Keratinocyte (primary cell): ENCODE measurements around the gene LAMC3. TPM values are rescaled to one million over a fixed set of nuclear protein-coding genes. Genes with fewer than 3 reads are reported as not detected.

Source experiments
- DNase-seq: peaks from one replicate; pipeline ENCODE4 v3.0.0-alpha.2; 2011; ENCODE audit warnings: low read depth, missing footprints, low spot score
- FAIRE-seq: peaks from 2 replicates; lab custom pipeline; 2011; peaks lifted over from hg19 to GRCh38; lab: Jason Lieb, UNC
- H2AFZ ChIP-seq: 2 replicates; pipeline ENCODE4 v1.6.0; 2012; ENCODE audit warnings: low read length, control low read depth, inconsistent platforms; ENCODE audit not compliant: control insufficient read depth
- H3K27ac ChIP-seq: 2 replicates; pipeline ENCODE4 v1.5.1; 2011; ENCODE audit warnings: low read length; ENCODE audit not compliant: control insufficient read depth, insufficient read depth
- H3K27me3 ChIP-seq: 3 replicates; pipeline ENCODE4 v1.6.0; 2011; ENCODE audit warnings: low read length; ENCODE audit not compliant: control insufficient read depth, insufficient read depth; ENCODE audit errors: extremely low read depth
- H3K36me3 ChIP-seq, 2 experiments: 2 replicates in 1 of 2; 3 replicates in 1 of 2; pipeline ENCODE4 v1.5.1; 2011; ENCODE audit warnings: low read length in 2 of 2, mild to moderate bottlenecking in 1 of 2; ENCODE audit not compliant: control insufficient read depth in 2 of 2, insufficient read depth in 2 of 2; ENCODE audit errors: extremely low read depth in 1 of 2
- H3K4me1 ChIP-seq: 3 replicates; pipeline ENCODE4 v1.5.1; 2011; ENCODE audit warnings: low read length; ENCODE audit not compliant: control insufficient read depth, insufficient read depth; ENCODE audit errors: extremely low read depth
- H3K4me2 ChIP-seq: 3 replicates; pipeline ENCODE4 v1.6.0; 2011; ENCODE audit warnings: low read depth, low read length; ENCODE audit not compliant: control insufficient read depth, insufficient read depth; ENCODE audit errors: extremely low read depth
- H3K4me3 ChIP-seq, 3 experiments: fragments of 200-600 bp in 1 of 3; sonication (generic) in 1 of 3; 2 replicates in 2 of 3; 3 replicates in 1 of 3; pipeline ENCODE4 v1.5.1; 2011 to 2016; ENCODE audit warnings: low read length in 3 of 3, mild to moderate bottlenecking in 3 of 3, control low read depth in 2 of 3, inconsistent platforms in 1 of 3, low read depth in 1 of 3, mixed read lengths in 1 of 3, mixed run types in 1 of 3, moderate library complexity in 1 of 3; ENCODE audit not compliant: control insufficient read depth in 2 of 3, insufficient read depth in 2 of 3; ENCODE audit errors: extremely low read depth in 1 of 3
- H3K79me2 ChIP-seq: 2 replicates; pipeline ENCODE4 v1.6.0; 2012; ENCODE audit warnings: low read length; ENCODE audit not compliant: control insufficient read depth, insufficient read depth
- H3K9ac ChIP-seq: 3 replicates; pipeline ENCODE4 v1.6.0; 2011; ENCODE audit warnings: low read length; ENCODE audit not compliant: control insufficient read depth, insufficient read depth; ENCODE audit errors: extremely low read depth
- H3K9me1 ChIP-seq: 3 replicates; pipeline ENCODE4 v1.6.0; 2011; ENCODE audit warnings: low read length; ENCODE audit not compliant: control insufficient read depth, insufficient read depth; ENCODE audit errors: extremely low read depth
- H3K9me3 ChIP-seq: 2 replicates; pipeline ENCODE4 v1.5.1; 2012; ENCODE audit warnings: low read depth, low read length; ENCODE audit not compliant: control insufficient read depth
- H4K20me1 ChIP-seq: 3 replicates; pipeline ENCODE4 v1.6.0; 2011; ENCODE audit warnings: low read length; ENCODE audit not compliant: control insufficient read depth, insufficient read depth; ENCODE audit errors: extremely low read depth
- EZH2 ChIP-seq: IDR thresholded peaks from one replicate; pipeline ENCODE4 v1.6.1; 2012; ENCODE audit warnings: inconsistent platforms, mild to moderate bottlenecking, low read length, moderate library complexity
- dilution Hi-C: fragments of 300-500 bp; cut with MboI; formaldehyde crosslinking; loops from one replicate; pipeline ENCODE4 v1.7.0; 2020; ENCODE audit warnings: low sequenced_read_pairs; ENCODE audit not compliant: extremely low pct_ligation_motif_present
- polyA plus RNA-seq, 5 experiments: library from polyadenylated mRNA; depleted of rRNA in 3 of 5; stranded (reverse) in 3 of 5; stranded (forward) in 1 of 5; unstranded in 1 of 5; fragments of >200 nt; gene quantifications; 1 replicate in 1 of 5; 2 replicates in 3 of 5; 3 replicates in 1 of 5; pipeline versions ENCODE4 v1.2.1 to v1.2.3, GENCODE V29; 2011 to 2012; ENCODE audit warnings: missing spikeins in 2 of 5, low read depth in 1 of 5, low replicate concordance in 1 of 5
- TF ChIP-seq, protein P1 (sequence below), 3 experiments: IDR thresholded peaks in 1 of 3; conservative IDR thresholded peaks in 1 of 3; optimal IDR thresholded peaks in 1 of 3; 2 replicates in 2 of 3; 3 replicates in 1 of 3; pipeline versions ENCODE3 to v1.5.1; 2011; ENCODE audit warnings: low read length in 3 of 3, mild to moderate bottlenecking in 3 of 3, moderate library complexity in 2 of 3, control low read depth in 1 of 3, inconsistent platforms in 1 of 3; ENCODE audit not compliant: insufficient read depth in 2 of 3; ENCODE audit errors: extremely low read depth in 1 of 3

Gene LAMC3
- polyA plus RNA-seq, 1 donor (not counting 4 experiments of a cell fraction or from before 2014, with no cell fraction given) = not detected

DNA sequence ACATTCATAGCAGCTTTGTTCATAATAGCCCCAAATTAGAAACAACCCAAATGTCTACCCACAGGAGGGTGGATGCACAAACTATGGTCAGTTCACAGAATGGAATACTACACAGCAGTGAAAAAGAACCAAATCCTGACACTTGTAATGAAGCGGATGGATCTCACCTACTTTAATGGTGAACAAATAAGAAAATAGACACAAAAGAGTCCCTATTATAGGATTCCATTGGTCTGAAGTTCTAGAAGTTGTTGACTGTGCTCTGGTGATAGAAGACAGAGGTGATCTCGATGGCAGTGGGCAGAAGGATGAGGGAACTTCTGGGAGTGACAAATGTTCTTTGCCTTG, 20.6 kb upstream of the LAMC3 start:
- dilution Hi-C loops = no loop called here
- TF ChIP-seq, protein P1, sequence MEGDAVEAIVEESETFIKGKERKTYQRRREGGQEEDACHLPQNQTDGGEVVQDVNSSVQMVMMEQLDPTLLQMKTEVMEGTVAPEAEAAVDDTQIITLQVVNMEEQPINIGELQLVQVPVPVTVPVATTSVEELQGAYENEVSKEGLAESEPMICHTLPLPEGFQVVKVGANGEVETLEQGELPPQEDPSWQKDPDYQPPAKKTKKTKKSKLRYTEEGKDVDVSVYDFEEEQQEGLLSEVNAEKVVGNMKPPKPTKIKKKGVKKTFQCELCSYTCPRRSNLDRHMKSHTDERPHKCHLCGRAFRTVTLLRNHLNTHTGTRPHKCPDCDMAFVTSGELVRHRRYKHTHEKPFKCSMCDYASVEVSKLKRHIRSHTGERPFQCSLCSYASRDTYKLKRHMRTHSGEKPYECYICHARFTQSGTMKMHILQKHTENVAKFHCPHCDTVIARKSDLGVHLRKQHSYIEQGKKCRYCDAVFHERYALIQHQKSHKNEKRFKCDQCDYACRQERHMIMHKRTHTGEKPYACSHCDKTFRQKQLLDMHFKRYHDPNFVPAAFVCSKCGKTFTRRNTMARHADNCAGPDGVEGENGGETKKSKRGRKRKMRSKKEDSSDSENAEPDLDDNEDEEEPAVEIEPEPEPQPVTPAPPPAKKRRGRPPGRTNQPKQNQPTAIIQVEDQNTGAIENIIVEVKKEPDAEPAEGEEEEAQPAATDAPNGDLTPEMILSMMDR (optimal IDR thresholded peaks at IDR 0.05 in 1 of 3, IDR thresholded peaks at IDR 0.05 in 1 of 3, conservative IDR thresholded peaks at IDR 0.05 in 1 of 3; ENCODE audit: extremely low read depth in 1 of 3, insufficient read depth in 2 of 3, low read length in 3 of 3) = no peak
- TF ChIP-seq EZH2 = no peak
- Histone ChIP-seq H4K20me1 (no peaks in the 10 kb centered on the region), H3K27ac (no peak overlapping the region), H2AFZ (no peak overlapping the region), H3K79me2 (no peaks in the 10 kb centered on the region), H3K4me3 (no peak overlapping the region), H3K4me1 (no peaks in the 10 kb centered on the region), H3K9me1 (no peaks in the 10 kb centered on the region), H3K9me3 (no peaks in the 10 kb centered on the region), H3K4me2 (no peak overlapping the region), H3K36me3 (no peaks in the 10 kb centered on the region), H3K27me3 (peaks cover 48% of the 10 kb centered on the region), H3K9ac (no peak overlapping the region)
- FAIRE-seq (no peak), DNase-seq (no peak)

DNA sequence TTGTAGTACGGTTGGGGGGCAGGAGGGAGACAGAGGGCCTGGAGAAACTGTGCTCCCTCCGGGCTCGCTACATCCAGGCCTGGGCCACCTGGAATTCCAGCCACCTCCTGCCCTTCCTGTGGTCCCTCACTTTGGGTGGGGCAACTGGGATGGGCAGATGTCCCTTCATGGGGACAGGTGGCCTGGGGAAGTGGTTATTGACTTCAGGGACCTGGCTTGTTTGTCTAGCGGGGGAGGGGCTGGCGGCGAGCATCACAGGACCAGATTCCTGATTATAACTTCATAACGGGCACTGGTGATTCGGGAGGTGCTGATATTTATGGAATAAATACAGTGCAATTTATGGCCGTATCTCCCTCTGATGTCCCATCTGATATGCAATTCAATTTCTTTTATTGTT, 20.1 kb upstream of the LAMC3 start:
- H3K27ac ChIP-seq = no peak overlapping the region
- peaks cover 50% of the 10 kb centered on the region for H3K27me3 ChIP-seq
- no peak for DNase-seq
- no peak overlapping the region for H3K4me3 ChIP-seq
- no peak overlapping the region for H2AFZ ChIP-seq
- H4K20me1 ChIP-seq = no peaks in the 10 kb centered on the region
- dilution Hi-C loops = no loop called here
- H3K9me3 ChIP-seq = no peaks in the 10 kb centered on the region
- H3K36me3 ChIP-seq = no peaks in the 10 kb centered on the region
- FAIRE-seq = no peak
- no peak overlapping the region for H3K4me2 ChIP-seq
- no peaks in the 10 kb centered on the region for H3K9me1 ChIP-seq
- no peaks in the 10 kb centered on the region for H3K79me2 ChIP-seq
- TF ChIP-seq, protein P1 (optimal IDR thresholded peaks at IDR 0.05 in 1 of 3, IDR thresholded peaks at IDR 0.05 in 1 of 3, conservative IDR thresholded peaks at IDR 0.05 in 1 of 3; ENCODE audit: extremely low read depth in 1 of 3, insufficient read depth in 2 of 3, low read length in 3 of 3) = no peak
- TF ChIP-seq EZH2 = no peak
- H3K9ac ChIP-seq = no peak overlapping the region
- no peaks in the 10 kb centered on the region for H3K4me1 ChIP-seq
